GM10266 (cell line): ENCODE measurements around the gene TRPM5.

Experiments used
- DNase-seq: peaks from one replicate; pipeline ENCODE4 v3.0.0; 2012; ENCODE audit errors: extremely low spot score
- CTCF ChIP-seq: IDR thresholded peaks from 2 replicates; pipeline ENCODE4 v1.5.1; 2012; ENCODE audit warnings: mild to moderate bottlenecking, low read depth; ENCODE audit not compliant: control insufficient read depth, insufficient read depth; ENCODE audit errors: missing control alignments

TRPM5 gene

GRCh38 chr11:2445746-2446551 is 1.6 kb upstream of the TRPM5 start:
- no peak for DNase-seq
- TF ChIP-seq CTCF, result no peak

GRCh38 chr11:2444821-2445745 is 769 bp upstream of the TRPM5 start, which contains the start of gene KCNQ1:
Gene KCNQ1, plus strand, starts transcription at chr11:2445008. Its CDS starts 91 bp downstream, at chr11:2445099.
- DNase-seq, result peak; percentile 87
- no peak for TF ChIP-seq CTCF

GRCh38 chr11:2443406-2443805 is 908 bp downstream of the TRPM5 start:
- TF ChIP-seq CTCF, result no peak
- DNase-seq, result no peak

GRCh38 chr11:2442589-2442988 is 1.7 kb downstream of the TRPM5 start:
- TF ChIP-seq CTCF, result no peak
- no peak for DNase-seq

GRCh38 chr11:2441171-2441570 is 3.1 kb downstream of the TRPM5 start:
- no peak for DNase-seq
- TF ChIP-seq CTCF, result no peak

- DNase-seq, result no peak
- no peak for TF ChIP-seq CTCF
These were observed 3.7 kb downstream of the TRPM5 start for GRCh38 chr11:2440646-2441045.

GRCh38 chr11:2439820-2440219 is 4.5 kb downstream of the TRPM5 start:
- no peak for TF ChIP-seq CTCF

More at GRCh38 chr11:2439820-2440219, 4.5 kb downstream of the TRPM5 start:
- no peak for DNase-seq
